WI38 (cell line): ENCODE data around the gene CYP2W1.

Source experiments
- H3K4me3 ChIP-seq: 2 replicates; pipeline ENCODE4 v1.5.1; 2011; ENCODE audit warnings: low read depth, mild to moderate bottlenecking, control low read depth, low read length
- CTCF ChIP-seq: IDR thresholded peaks from 2 replicates; pipeline ENCODE4 v1.5.1; 2012; ENCODE audit warnings: low read depth, mild to moderate bottlenecking, control low read depth, low read length

Gene CYP2W1

GRCh38 chr7:983616-984071 lies 663 bp downstream of the CYP2W1 start:
- TF ChIP-seq CTCF, result no peak
- no peak overlapping the region for H3K4me3 ChIP-seq

- no peak overlapping the region for H3K4me3 ChIP-seq
- no peak for TF ChIP-seq CTCF
Measured at GRCh38 chr7:984361-985126, 1.6 kb downstream of the CYP2W1 start.

- no peak overlapping the region for H3K4me3 ChIP-seq
- no peak for TF ChIP-seq CTCF
Measured at GRCh38 chr7:985127-985416, 2.1 kb downstream of the CYP2W1 start.

GRCh38 chr7:985915-986741 lies 3.1 kb downstream of the CYP2W1 start:
- TF ChIP-seq CTCF, result no peak
- H3K4me3 ChIP-seq, result no peak overlapping the region

- TF ChIP-seq CTCF, result no peak
- no peak overlapping the region for H3K4me3 ChIP-seq
Measured at GRCh38 chr7:986766-987751, 4.1 kb downstream of the CYP2W1 start.

GRCh38 chr7:987909-988308 lies 4.9 kb downstream of the CYP2W1 start:
- no peak overlapping the region for H3K4me3 ChIP-seq
- TF ChIP-seq CTCF, result no peak
